Measurements from ENCODE around the gene PIGP. TPM values are rescaled to one million over a fixed set of nuclear protein-coding genes. Genes with fewer than 3 reads are reported as not detected.
"Not testable (repeated sequence)": the region's sequence is repeated elsewhere in the genome, so short reads cannot be mapped to it uniquely, and the experiment has no call there.

The PIGP gene
- total RNA-seq, 4 donors from 2014 or later: 13.9 to 32.1 (median 19.5) TPM

- no peak for ATAC-seq (ENCODE audit: low FRiP score)
- no peak for TF ChIP-seq CTCF (IDR thresholded peaks at IDR 0.05)
- DNase-seq (ENCODE audit: low spot score): no peak
These were observed 29.1 kb downstream of the PIGP start for GRCh38 chr21:37043818-37044217.

GRCh38 chr21:37041706-37042271 lies 31.1 kb downstream of the PIGP start:
- TF ChIP-seq CTCF (IDR thresholded peaks at IDR 0.05): no peak
- no peak for DNase-seq (ENCODE audit: low spot score)
- ATAC-seq (ENCODE audit: low FRiP score): no peak

GRCh38 chr21:37040212-37040611 lies 32.7 kb downstream of the PIGP start:
- ATAC-seq (ENCODE audit: low FRiP score) (no peak), DNase-seq (ENCODE audit: low spot score) (no peak)
- TF ChIP-seq CTCF (IDR thresholded peaks at IDR 0.05): no peak

GRCh38 chr21:37039411-37040075 lies 33.3 kb downstream of the PIGP start:
- TF ChIP-seq CTCF (IDR thresholded peaks at IDR 0.05): no peak
- ATAC-seq (ENCODE audit: low FRiP score) (no peak), DNase-seq (ENCODE audit: low spot score) (no peak)

GRCh38 chr21:37036177-37036576 lies 36.7 kb downstream of the PIGP start:
- DNase-seq (ENCODE audit: low spot score): no peak
- no peak for TF ChIP-seq CTCF (IDR thresholded peaks at IDR 0.05)
- no peak for ATAC-seq (ENCODE audit: low FRiP score)

GRCh38 chr21:37034394-37034793 lies 38.5 kb downstream of the PIGP start:
- not testable (repeated sequence) for ATAC-seq (ENCODE audit: low FRiP score); DNase-seq (ENCODE audit: low spot score)

- DNase-seq (ENCODE audit: low spot score) (no peak), ATAC-seq (ENCODE audit: low FRiP score) (no peak)
- no peak for TF ChIP-seq CTCF (IDR thresholded peaks at IDR 0.05)
These were observed 39.9 kb downstream of the PIGP start for GRCh38 chr21:37032877-37033471.

All from omental fat pad (tissue), 4 donors.